Medulla oblongata (tissue), 1 donor: ENCODE results near the gene AIG1.

Experiments used
- DNase-seq: peaks from one replicate; pipeline ENCODE4 v3.0.0-alpha.2; 2015; ENCODE audit errors: extremely low spot score

AIG1 gene

DNA sequence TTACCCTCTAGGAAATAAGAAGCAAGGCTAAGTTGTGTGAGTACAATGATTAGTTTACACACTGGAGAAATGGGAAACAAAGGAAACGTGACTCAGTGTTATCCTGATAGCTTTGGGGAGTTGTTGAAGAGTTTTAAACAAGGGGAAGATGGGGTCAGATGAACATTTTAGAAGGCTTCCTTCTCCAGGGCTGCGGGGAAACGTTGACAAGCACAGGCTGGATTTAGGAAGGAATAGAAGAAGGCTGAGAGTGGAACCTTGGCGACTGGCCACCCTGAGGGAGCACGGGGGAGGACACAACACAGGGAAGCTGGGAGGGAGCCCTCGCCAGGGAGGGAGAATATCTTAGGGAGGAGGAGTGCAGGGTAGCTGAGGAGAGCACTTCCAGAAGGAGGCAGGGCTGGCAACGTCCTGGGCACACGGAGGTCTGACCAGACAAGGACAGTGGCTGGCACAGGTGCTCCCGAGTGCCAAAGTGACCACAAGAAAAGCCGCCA, 134.7 kb downstream of the AIG1 start:
- no peak for DNase-seq

DNA sequence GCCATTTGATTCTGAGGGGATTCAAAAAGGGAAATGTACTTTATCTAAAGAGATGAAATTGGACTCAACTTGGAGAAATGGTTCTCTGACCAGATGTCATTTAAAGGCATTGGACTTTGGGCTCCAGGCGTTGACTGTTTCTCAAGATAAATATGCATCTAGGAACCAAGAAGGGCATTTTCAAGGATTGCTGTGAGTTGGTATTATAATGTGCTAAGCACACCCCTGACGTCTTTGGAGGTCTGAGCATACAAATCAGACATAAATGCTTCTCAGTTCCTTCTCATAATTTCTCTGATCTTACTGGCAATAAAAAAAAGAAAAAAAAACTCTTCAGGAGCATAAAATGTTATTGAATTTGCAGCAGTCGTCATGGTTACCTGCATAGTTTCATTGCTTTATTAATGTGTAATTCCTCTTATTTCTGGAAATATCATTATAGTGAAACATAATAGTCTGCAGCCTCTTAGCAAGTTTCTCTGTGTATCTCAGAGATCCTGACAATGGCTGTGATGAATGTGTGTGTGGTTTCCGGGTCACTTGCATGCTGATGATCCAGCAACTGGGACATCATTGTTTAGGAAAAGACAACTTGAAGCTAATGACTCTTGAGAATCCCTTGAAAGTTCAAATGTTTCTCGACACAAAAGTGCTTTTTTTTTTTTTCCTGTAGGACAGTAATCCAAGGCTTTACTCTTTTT, 136.0 kb downstream of the AIG1 start:
- peak; percentile 27 for DNase-seq

DNA sequence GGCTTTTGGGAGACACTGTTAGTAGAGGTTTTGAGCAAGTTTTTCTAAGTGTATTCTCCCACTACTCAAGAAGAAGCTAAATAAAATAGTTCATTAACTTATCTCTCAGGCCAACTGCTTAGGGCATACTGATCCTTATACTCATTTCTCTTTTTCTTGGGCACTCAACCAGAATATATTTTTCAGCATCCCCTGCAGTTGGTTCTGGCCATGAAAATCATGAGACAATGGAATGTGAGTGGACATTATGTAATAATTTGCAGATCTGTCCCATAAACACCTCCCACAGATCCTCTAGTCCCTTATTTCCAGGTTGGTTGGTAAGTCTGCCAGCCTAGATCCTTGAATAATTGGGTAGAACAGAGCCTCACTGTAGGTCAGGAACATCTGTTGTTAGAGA, 136.7 kb downstream of the AIG1 start:
- no peak for DNase-seq

DNA sequence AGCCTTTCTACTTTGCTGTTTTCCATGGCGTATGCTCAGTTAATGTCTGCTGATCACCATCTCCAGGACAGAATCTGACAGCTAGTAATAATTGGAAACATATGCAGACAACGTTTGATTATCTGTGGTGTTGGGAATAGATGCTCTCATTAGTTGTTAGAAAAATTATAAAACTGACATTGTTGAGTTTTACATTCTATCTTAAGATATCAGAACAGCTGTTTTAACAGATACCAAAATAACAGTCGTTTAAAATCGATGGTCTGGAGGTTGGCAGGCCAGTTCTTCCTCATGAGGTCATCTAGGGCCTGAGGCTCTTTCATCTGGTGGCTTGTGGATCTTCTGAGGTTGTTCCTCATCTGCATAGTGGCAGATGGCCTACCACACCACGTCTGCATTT, 137.6 kb downstream of the AIG1 start:
- DNase-seq, result no peak

DNA sequence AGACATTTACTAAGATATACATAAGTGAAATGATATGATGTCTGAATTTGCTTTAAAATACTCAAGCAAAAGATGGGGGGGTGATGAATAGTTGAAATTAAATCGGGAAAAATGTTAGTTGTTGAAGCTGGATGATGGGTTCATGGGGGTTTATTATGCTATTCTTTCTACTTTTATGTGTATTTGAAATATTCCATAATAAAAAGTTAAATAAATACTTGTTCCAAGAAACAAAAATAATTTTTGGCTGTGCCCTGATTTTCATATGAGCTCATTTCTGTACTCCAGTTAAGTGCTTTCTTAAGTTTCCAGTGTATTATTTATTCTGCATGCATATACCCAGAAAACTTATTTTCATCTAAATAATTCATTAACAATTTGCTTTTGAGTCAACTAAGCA, 138.6 kb downstream of the AIG1 start:
- no peak for DNase-seq

DNA sequence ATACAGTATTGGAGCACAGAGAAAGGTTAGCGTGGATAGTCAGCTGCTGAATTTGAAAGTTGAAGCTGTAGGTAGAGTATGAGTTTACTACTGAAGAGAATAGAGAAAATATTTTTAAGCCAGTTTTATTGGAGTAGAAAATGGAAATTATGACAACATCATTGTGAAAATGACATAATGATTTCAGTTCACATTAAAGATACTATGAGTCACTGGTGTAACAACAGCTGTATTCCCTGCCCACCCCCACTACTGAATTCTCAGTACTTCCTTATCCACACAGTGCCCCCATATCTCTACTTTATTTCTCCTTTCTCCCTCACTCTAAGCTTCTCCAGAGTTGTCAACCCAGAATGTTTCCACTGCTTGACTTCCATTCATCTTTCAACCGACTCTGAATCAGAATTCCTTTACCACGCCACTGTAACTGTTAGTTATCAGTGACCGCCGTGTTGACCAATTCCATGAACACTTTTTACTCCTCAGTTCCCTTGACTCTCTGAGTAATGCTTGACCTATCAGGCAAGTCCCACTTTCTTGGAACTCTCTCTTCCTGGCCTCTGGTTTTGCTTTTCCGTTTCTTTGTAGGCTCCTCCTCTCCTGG, 139.6 kb downstream of the AIG1 start:
- DNase-seq, result no peak

DNA sequence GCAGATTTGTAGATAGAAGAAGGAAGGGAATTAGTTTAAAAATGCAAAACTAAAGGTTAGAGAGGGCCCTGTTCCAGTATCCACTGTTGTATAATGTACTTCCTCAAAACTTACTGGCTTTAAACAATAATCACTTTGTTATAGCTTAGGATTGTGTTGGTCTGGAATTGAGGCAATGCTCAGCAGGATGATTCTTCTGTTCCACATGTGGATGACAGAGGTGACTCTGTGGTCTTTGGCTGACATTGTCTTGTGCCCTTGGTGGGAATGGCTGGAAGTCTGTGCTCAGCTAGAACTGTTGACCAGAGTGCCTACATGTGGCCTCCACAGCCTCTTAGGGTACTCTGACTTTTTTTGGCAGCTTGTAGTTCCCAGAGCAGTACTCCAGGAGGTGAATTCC, 143.4 kb downstream of the AIG1 start:
- no peak for DNase-seq

DNA sequence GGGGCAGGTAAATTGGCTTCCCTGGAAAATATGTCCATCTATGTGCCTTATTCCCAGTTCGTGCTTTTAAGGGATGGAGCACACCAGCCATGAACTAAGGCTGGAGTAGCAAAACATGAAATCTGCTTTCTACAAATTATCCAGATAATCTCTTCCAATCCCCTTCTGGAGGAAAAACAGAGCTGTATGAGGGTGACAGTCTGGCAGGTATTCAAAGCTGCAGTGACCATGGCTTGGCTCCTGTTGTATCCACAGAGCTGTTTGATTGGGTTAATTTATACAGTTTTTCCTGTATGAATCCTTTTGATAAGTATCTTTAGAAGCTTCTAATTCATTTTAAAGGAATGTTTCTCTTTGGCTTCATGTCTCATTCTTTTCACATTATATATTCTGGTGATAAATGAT, 144.4 kb downstream of the AIG1 start:
- DNase-seq, result no peak

DNA sequence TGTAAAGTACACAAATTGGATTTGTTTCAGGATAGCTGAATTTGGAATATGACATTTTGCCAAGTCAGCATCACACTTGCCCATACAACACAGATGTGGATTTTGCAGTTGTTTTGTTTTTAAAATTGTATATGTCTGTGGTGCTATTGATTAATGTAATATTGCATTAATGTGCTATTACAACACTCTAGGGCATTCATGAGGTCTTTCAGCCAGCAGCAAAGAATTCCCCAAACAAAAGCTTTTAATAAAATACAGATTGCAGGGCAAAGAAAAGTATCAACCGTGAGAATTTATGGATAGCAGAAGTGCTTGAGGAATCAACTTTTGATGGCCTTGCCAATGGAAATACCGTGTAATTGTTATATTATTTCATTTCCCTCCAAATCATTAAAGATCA, 144.9 kb downstream of the AIG1 start:
- DNase-seq, result no peak

GRCh38 chr6:143205991-143206390, 145.3 kb downstream of the AIG1 start:
- no peak for DNase-seq

- no peak for DNase-seq
Observed at GRCh38 chr6:143206550-143206949, 145.9 kb downstream of the AIG1 start.

DNA sequence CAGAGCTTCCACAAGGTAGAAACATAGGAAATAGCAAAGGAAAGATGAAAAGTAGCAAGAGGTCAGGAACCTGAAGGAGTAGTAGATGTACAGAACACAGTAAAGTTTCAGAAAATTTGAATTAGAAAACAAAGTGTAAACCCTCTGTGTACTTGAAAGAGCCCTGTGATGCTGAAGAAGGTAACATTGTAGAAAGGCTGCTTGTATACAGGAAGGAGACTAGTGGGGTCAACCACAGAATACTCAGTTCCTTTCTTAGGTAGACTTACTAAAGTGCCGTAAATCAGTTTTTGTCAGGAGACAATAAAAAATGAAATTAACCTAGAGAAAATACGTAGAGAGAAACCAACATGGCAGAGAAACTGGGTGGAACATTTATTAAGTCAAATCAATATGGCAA, 149.7 kb downstream of the AIG1 start:
- DNase-seq, result no peak

GRCh38 chr6:143213859-143214376, 153.2 kb downstream of the AIG1 start:
- no peak for DNase-seq

- DNase-seq, result no peak
Observed at GRCh38 chr6:143215363-143215762, 154.7 kb downstream of the AIG1 start.

DNA sequence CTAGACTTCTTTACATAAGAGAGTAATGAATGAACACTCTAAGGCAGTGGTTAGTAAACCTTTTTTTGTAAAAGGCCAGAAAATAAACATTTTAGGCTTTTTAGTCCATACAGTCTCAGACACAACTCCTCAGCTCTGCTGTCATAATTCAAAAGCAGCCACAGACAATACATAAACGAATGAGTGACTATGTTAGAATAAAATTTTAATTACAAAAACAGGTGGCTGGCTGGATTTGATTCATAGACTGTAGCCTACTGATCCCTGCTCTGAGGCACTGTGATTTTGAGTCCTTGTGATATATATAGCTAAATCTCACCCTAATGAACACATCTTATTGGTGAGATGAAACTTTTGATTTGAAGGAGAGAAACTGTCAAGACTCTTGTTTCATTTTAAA, 155.1 kb downstream of the AIG1 start:
- DNase-seq, result no peak

- DNase-seq, result no peak
Observed at GRCh38 chr6:143218233-143218632, 157.5 kb downstream of the AIG1 start.

DNA sequence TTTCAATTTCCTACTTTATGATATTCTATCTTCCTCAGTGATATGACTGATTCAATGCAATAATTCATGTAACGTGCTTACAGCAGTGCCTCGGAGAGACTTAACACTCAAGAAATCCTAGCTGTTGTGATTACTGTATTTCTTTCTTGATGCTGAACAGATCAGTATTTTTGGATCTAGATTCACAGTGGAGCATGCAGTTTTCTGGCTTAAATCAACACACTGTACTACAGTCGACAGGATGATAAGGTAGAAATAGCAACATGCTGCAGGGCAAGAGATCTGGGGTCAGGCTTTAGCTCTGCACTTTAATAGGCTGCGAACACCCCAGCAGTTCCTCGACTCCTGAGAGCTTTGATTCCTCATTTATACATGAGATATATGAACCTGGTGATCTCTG, 161.0 kb downstream of the AIG1 start:
- DNase-seq, result no peak

DNA sequence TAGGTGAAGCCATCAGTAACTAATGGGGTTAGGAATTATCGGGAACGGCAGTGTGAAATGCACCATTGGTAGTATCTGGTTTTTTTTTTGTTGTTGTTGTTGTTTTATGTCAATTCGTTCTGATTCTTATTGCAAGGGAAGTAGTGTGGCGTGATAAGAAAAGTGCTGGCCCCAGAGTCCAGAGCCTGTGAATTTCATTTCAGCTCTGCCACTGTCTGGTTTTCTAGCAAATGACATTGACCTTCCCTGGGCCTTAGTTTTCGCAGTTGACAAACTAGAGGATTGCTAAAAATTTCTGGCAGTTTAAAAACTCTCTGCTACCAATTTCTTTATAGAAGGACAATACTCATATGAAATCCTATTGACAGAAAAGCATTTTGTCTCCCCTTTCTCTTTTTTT, 161.6 kb downstream of the AIG1 start:
- DNase-seq, result no peak

- peak; percentile 7 for DNase-seq
Observed at GRCh38 chr6:143222801-143223231, 162.1 kb downstream of the AIG1 start.

DNA sequence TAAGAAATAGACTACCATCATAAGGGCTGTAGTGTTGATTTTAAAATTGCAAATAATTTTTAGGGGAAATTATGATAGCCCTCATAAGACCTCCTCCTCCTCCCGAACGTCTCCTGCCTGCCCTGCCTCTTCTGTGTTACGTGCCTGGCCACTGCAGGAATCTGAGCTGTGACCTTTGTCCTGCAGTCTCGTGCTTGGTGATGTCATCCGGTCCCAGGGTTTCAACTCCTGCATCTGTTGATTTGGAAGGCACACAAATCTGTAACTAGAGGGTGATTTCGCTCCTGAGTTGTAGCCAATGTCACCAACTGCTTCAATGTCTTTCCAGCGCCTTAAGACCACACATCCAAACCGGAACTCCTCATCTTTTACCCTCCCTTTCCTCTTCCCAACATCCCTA, 163.2 kb downstream of the AIG1 start:
- no peak for DNase-seq

- DNase-seq, result no peak
Observed at GRCh38 chr6:143224516-143224915, 163.8 kb downstream of the AIG1 start.

- DNase-seq, result no peak
Observed at GRCh38 chr6:143225929-143226328, 165.2 kb downstream of the AIG1 start.

- no peak for DNase-seq
Observed at GRCh38 chr6:143227675-143228074, 167.0 kb downstream of the AIG1 start.
